ENCODE results near the gene FZD4.

FZD4 gene

DNA sequence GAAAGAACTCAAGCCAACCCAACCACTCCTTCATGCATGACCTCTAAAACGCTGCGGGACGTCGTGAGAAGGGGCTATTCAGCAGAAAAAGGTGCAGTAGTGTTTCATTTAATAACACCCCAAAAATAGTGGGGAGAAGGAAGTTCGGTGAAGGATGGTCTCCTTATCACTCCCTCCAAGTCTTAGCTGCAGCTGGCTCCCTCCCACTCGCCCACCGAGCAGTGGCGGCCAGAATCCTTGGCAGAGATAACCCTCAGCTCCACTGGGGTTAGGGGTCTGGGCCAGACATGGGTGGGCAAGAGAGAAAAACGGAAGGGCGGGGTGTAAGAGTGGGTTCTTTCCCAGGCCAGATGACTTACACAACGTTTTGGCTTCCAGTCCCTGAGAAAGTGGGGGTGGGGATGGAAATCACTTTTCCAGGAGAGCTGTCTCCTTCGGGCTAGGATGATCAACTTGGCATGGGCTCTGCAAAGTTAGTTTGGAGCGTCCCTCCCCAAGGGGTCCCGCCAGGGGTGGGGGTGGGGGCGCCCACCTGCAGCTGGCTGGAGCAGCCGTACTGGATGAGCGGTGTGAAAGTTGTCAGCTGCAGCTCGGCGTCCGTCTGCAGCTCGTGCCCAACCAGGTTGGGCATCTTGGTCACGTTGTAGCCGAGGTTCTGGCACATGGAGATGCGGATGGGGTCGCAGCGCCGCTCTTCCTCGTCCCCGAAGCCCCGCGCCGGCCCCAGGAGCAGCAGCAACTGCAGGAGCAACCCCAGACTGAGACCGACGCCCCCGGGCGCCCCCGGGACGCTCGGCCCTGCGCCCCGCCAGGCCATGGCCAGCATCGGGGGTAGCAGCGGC, 705 bp downstream of the FZD4 start:
- no peaks in the 10 kb centered on the region for H3K36me3 ChIP-seq (ENCODE audit: control insufficient read depth in 4 of 4, insufficient read depth in 4 of 4, low read length in 3 of 4)
- ChIA-PET POLR2A (no interaction called here), CTCF (interaction anchor here (0.8 to 4.3 kb wide), 6 partner anchors 10 to 346 kb away, joined by 3 to 18 read pairs (median 3); no protein-coding TSS in a partner anchor)
- H3K9me3 ChIP-seq (ENCODE audit: control extremely low read depth in 1 of 5, control insufficient read depth in 4 of 5, insufficient read depth in 2 of 5, low read depth in 1 of 5, low read length in 4 of 5) = peaks cover 0 to 2% (median 0%) of the 10 kb centered on the region in 5 experiments
- H3K27ac ChIP-seq (ENCODE audit: insufficient read depth in 1 of 2, low read depth in 1 of 2, low read length in 2 of 2, poor library complexity in 1 of 2, severe bottlenecking in 2 of 2) = no peak overlapping the region
- H3K4me1 ChIP-seq (ENCODE audit: control extremely low read depth in 1 of 4, control insufficient read depth in 4 of 4, insufficient read depth in 4 of 4, low read length in 3 of 4) = peaks cover 0 to 25% (median 19%) of the 10 kb centered on the region in 4 experiments
- DNase-seq = peak; percentile 19 to 60 (median 51)
- WGBS (ENCODE audit: insufficient coverage) = 4% methylated on average over 35 of the region's 43 CpGs
- H3K27me3 ChIP-seq (replicated peaks in 2 of 5; ENCODE audit: control insufficient read depth in 4 of 5, insufficient read depth in 5 of 5, low read length in 4 of 5) = peaks cover 4 to 42% (median 9%) of the 10 kb centered on the region in 5 experiments
- peak overlapping the region; percentile 23 to 78 (median 63) for H3K4me3 ChIP-seq (ENCODE audit: control insufficient read depth in 1 of 7, extremely low read depth in 1 of 7, insufficient read depth in 4 of 7, low read depth in 2 of 7, low read length in 6 of 7)

- POLR2A ChIA-PET = no interaction called here
- peaks cover 0 to 2% (median 0%) of the 10 kb centered on the region in 5 experiments for H3K9me3 ChIP-seq (ENCODE audit: control extremely low read depth in 1 of 5, control insufficient read depth in 4 of 5, insufficient read depth in 2 of 5, low read depth in 1 of 5, low read length in 4 of 5)
- H3K36me3 ChIP-seq (ENCODE audit: control insufficient read depth in 4 of 4, insufficient read depth in 4 of 4, low read length in 3 of 4) = no peaks in the 10 kb centered on the region
- no peak overlapping the region for H3K4me3 ChIP-seq (ENCODE audit: control insufficient read depth in 1 of 7, extremely low read depth in 1 of 7, insufficient read depth in 4 of 7, low read depth in 2 of 7, low read length in 6 of 7)
- no peak for DNase-seq
- H3K4me1 ChIP-seq (ENCODE audit: control extremely low read depth in 1 of 4, control insufficient read depth in 4 of 4, insufficient read depth in 4 of 4, low read length in 3 of 4) = peaks cover 0 to 25% (median 19%) of the 10 kb centered on the region in 4 experiments
- CTCF ChIA-PET = interaction anchor here (1.0 to 4.3 kb wide), 3 partner anchors 10 to 34 kb away, joined by 3 to 18 read pairs (median 6); no protein-coding TSS in a partner anchor
- WGBS (ENCODE audit: insufficient coverage) = 89% methylated on average over 1 of the region's 8 CpGs
- H3K27ac ChIP-seq (ENCODE audit: insufficient read depth in 1 of 2, low read depth in 1 of 2, low read length in 2 of 2, poor library complexity in 1 of 2, severe bottlenecking in 2 of 2) = no peak overlapping the region
- H3K27me3 ChIP-seq (replicated peaks in 2 of 5; ENCODE audit: control insufficient read depth in 4 of 5, insufficient read depth in 5 of 5, low read length in 4 of 5) = peaks cover 4 to 33% (median 8%) of the 10 kb centered on the region in 5 experiments
These were observed 2.8 kb downstream of the FZD4 start for GRCh38 chr11:86952221-86952875.

GRCh38 chr11:86951706-86952105, 3.5 kb downstream of the FZD4 start:
- H3K36me3 ChIP-seq (ENCODE audit: control insufficient read depth in 4 of 4, insufficient read depth in 4 of 4, low read length in 3 of 4) = no peaks in the 10 kb centered on the region
- peaks cover 0 to 24% (median 18%) of the 10 kb centered on the region in 4 experiments for H3K4me1 ChIP-seq (ENCODE audit: control extremely low read depth in 1 of 4, control insufficient read depth in 4 of 4, insufficient read depth in 4 of 4, low read length in 3 of 4)
- ChIA-PET CTCF (no interaction called here), POLR2A (no interaction called here)
- H3K27ac ChIP-seq (ENCODE audit: insufficient read depth in 1 of 2, low read depth in 1 of 2, low read length in 2 of 2, poor library complexity in 1 of 2, severe bottlenecking in 2 of 2) = no peak overlapping the region
- H3K27me3 ChIP-seq (replicated peaks in 2 of 5; ENCODE audit: control insufficient read depth in 4 of 5, insufficient read depth in 5 of 5, low read length in 4 of 5) = peaks cover 3 to 27% (median 5%) of the 10 kb centered on the region in 5 experiments
- peaks cover 0 to 2% (median 0%) of the 10 kb centered on the region in 5 experiments for H3K9me3 ChIP-seq (ENCODE audit: control extremely low read depth in 1 of 5, control insufficient read depth in 4 of 5, insufficient read depth in 2 of 5, low read depth in 1 of 5, low read length in 4 of 5)
- no peak overlapping the region for H3K4me3 ChIP-seq (ENCODE audit: control insufficient read depth in 1 of 7, extremely low read depth in 1 of 7, insufficient read depth in 4 of 7, low read depth in 2 of 7, low read length in 6 of 7)
- DNase-seq = no peak
- 86% methylated on average over 1 of the region's 3 CpGs for WGBS (ENCODE audit: insufficient coverage)

GRCh38 chr11:86950661-86950995, 4.6 kb downstream of the FZD4 start:
- Histone ChIP-seq H3K27ac (ENCODE audit: insufficient read depth in 1 of 2, low read depth in 1 of 2, low read length in 2 of 2, poor library complexity in 1 of 2, severe bottlenecking in 2 of 2) (no peak overlapping the region), H3K27me3 (replicated peaks in 2 of 5; ENCODE audit: control insufficient read depth in 4 of 5, insufficient read depth in 5 of 5, low read length in 4 of 5) (peaks cover 2 to 23% (median 4%) of the 10 kb centered on the region in 5 experiments), H3K4me1 (ENCODE audit: control extremely low read depth in 1 of 4, control insufficient read depth in 4 of 4, insufficient read depth in 4 of 4, low read length in 3 of 4) (peaks cover 0 to 14% (median 9%) of the 10 kb centered on the region in 4 experiments), H3K4me3 (ENCODE audit: control insufficient read depth in 1 of 7, extremely low read depth in 1 of 7, insufficient read depth in 4 of 7, low read depth in 2 of 7, low read length in 6 of 7) (no peak overlapping the region), H3K9me3 (ENCODE audit: control extremely low read depth in 1 of 5, control insufficient read depth in 4 of 5, insufficient read depth in 2 of 5, low read depth in 1 of 5, low read length in 4 of 5) (peaks cover 0 to 2% (median 0%) of the 10 kb centered on the region in 5 experiments), H3K36me3 (ENCODE audit: control insufficient read depth in 4 of 4, insufficient read depth in 4 of 4, low read length in 3 of 4) (no peaks in the 10 kb centered on the region)
- ChIA-PET CTCF (no interaction called here), POLR2A (no interaction called here)
- 93% methylated on average over 4 of the region's 5 CpGs for WGBS (ENCODE audit: insufficient coverage)
- no peak for DNase-seq

DNA sequence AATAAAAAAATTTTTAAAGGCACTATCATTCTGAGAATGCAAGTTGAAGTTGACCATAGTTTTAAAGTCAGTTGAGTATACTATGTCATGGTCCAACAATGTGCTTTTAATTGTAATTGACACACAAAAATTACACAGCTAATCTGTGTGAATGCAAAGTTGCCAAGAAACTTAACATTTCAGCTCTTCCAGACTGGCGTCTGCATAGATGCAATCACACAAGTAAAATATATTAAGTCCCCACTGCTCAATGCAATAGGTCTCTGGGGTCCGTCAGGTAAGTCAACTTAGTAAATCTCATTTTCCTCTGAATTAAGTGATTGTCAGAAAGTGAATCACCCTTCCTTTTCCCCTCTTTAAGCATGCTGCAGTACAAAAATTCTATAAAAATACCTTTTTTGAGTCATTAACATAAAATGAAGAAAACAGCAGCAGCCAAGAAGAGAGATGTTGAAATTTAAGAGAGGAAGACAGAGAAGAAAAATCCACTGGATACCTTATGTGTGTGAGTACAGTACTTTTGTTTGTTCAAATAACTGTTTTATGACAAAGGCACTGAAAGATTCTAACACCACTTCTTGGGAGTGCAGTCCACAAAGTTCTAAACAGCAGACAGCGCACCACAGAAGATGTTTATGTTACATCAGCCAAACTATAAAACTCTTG, 5.1 kb downstream of the FZD4 start:
- Histone ChIP-seq H3K36me3 (ENCODE audit: control insufficient read depth in 4 of 4, insufficient read depth in 4 of 4, low read length in 3 of 4) (no peaks in the 10 kb centered on the region), H3K27ac (ENCODE audit: insufficient read depth in 1 of 2, low read depth in 1 of 2, low read length in 2 of 2, poor library complexity in 1 of 2, severe bottlenecking in 2 of 2) (no peak overlapping the region), H3K9me3 (ENCODE audit: control extremely low read depth in 1 of 5, control insufficient read depth in 4 of 5, insufficient read depth in 2 of 5, low read depth in 1 of 5, low read length in 4 of 5) (peaks cover 0 to 2% (median 0%) of the 10 kb centered on the region in 5 experiments), H3K27me3 (replicated peaks in 2 of 5; ENCODE audit: control insufficient read depth in 4 of 5, insufficient read depth in 5 of 5, low read length in 4 of 5) (peaks cover 2 to 21% (median 4%) of the 10 kb centered on the region in 5 experiments), H3K4me3 (ENCODE audit: control insufficient read depth in 1 of 7, extremely low read depth in 1 of 7, insufficient read depth in 4 of 7, low read depth in 2 of 7, low read length in 6 of 7) (no peak overlapping the region), H3K4me1 (ENCODE audit: control extremely low read depth in 1 of 4, control insufficient read depth in 4 of 4, insufficient read depth in 4 of 4, low read length in 3 of 4) (peaks cover 0 to 11% (median 7%) of the 10 kb centered on the region in 4 experiments)
- 100% methylated on average over 2 of the region's 3 CpGs for WGBS (ENCODE audit: insufficient coverage)
- CTCF ChIA-PET = interaction anchor here (1.2 kb wide), 1 partner anchor 12 kb away, joined by 4 read pairs; no protein-coding TSS in a partner anchor
- POLR2A ChIA-PET = no interaction called here
- no peak for DNase-seq

- ChIA-PET CTCF (interaction anchor here (1.3 kb wide), 1 partner anchor 46 kb away, joined by 4 read pairs; no protein-coding TSS in a partner anchor), POLR2A (no interaction called here)
- Histone ChIP-seq H3K9me3 (ENCODE audit: control extremely low read depth in 1 of 5, control insufficient read depth in 4 of 5, insufficient read depth in 2 of 5, low read depth in 1 of 5, low read length in 4 of 5) (no peaks in the 10 kb centered on the region), H3K4me3 (ENCODE audit: control insufficient read depth in 1 of 7, extremely low read depth in 1 of 7, insufficient read depth in 4 of 7, low read depth in 2 of 7, low read length in 6 of 7) (no peak overlapping the region), H3K4me1 (ENCODE audit: control extremely low read depth in 1 of 4, control insufficient read depth in 4 of 4, insufficient read depth in 4 of 4, low read length in 3 of 4) (no peaks in the 10 kb centered on the region), H3K27me3 (replicated peaks in 2 of 5; ENCODE audit: control insufficient read depth in 4 of 5, insufficient read depth in 5 of 5, low read length in 4 of 5) (peaks cover 0 to 10% (median 1%) of the 10 kb centered on the region in 5 experiments), H3K36me3 (ENCODE audit: control insufficient read depth in 4 of 4, insufficient read depth in 4 of 4, low read length in 3 of 4) (no peaks in the 10 kb centered on the region), H3K27ac (ENCODE audit: insufficient read depth in 1 of 2, low read depth in 1 of 2, low read length in 2 of 2, poor library complexity in 1 of 2, severe bottlenecking in 2 of 2) (no peak overlapping the region)
- no peak for DNase-seq
- WGBS (ENCODE audit: insufficient coverage) = 94% methylated on average over 3 of the region's 5 CpGs
These were observed 6.5 kb downstream of the FZD4 start for GRCh38 chr11:86948733-86949132.
